GM21515 (cell line): ENCODE results near the gene SGMS2.

ENCODE experiments used
- ATAC-seq: cut with Tn5 transposase; IDR thresholded peaks from one replicate; pipeline ENCODE4 v1.9.1; 2021; ENCODE audit not compliant: unreplicated experiment

The SGMS2 gene

DNA sequence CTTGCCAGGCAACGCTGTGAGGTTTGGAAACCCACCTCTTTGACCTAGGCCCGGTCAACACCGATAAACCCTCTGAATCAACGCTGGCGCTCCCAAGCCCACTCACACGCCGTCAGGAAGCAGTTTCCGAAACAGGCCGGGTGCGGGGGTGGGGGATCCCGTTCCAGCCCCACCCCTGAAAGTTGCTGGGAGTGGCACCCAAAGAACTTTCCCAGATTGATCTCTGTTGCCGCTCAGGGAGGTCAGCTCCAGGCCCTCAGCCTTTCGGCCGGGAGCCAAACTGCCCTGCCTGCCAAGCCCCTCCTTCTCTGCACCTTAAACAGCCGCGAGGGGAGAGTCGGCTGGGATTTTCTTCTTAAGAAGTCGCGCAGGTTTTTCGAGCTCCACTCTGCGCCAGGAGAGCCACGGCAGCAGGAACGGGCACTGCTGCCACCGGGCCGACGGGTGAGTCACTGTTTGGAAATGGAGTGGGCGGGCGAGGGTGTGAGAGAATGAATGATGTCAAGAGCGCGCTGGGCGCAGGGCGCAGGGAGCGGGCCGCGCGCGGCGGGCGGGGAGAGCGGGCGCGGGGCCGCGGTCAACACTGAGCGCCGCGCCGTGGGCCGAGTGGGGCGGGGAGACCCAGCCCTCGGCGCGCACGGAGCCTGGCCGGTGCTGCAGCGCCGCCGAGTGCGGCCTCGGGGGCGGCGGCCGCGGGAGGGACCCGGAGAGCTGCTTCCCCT, at the start of gene SGMS2:
Gene SGMS2 (plus strand): TSS at position 583 of the 722 bp plus-strand sequence. CDS start 70,622 bp downstream, outside the sequence.
- ATAC-seq, result peak; percentile 55

DNA sequence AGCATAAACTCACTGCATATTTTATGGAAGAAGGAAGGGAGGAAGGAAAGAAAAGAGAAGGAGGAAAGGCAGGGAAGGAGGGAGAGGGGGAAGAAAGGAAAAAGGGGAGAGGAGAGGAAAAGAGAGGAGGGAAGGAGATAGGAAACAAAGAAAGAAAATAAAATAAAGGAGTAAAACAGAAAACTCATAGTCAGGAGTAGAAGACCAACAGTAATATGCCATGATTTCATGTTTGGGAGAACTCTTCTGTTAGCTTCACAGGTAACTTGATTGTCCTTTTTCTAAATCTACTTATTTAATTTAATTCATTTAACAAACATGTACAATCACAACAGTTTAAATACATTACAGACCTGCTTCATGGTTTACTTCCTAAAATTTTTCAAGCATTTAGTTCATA, 46.8 kb upstream of the SGMS2 start:
- no peak for ATAC-seq

DNA sequence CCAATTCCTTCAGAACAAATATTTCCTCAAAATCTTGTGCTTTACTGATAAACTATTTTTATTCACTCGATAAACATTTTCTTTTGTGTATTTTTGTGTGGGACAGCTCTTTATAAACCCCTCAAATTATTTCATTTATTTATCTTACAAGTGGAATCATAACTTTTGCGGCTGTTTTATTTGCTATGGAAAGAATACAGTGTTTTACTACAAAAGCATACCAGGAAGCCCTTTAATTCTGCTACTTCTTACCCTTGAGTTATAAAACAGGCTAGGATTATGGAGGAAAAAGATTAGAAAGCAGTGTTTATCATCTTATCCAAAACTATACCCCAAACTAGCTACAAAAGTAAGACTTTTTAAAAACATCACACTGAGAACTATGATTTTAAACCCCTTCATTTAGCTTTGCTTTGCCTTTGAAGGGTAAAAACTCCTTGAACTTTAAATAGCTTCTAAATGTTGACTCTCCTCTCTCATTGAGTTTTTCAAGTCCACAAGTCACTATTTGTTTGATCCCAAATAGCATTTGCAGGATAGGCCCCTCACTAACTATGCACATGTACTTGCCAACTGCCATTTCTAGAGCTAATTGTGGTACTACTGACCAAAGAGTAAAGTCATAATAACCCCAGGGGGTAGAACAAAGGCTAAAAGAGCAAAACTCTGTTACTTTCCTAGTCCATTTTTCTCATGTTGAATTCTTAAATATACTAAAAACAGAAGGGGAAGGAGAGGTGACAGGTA, 45.8 kb upstream of the SGMS2 start:
- ATAC-seq, result no peak

DNA sequence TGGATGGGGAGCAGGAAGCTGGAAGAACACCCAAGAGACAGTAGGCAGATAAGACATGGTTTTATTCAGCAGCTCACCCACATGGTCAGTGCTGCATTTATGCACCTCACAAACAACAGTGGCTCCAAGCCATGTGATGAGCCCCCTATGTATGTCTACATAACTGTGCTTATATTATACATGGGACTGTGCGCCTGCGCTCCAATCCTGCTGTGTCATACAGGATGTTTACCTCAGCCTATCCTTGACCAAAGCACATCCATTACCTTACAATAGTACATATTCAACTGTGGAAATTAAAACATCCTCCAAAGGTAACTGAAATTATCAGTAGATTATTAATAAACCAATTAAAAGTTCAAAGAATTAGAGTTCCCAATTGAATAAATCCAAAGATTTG, 44.1 kb upstream of the SGMS2 start:
- no peak for ATAC-seq

DNA sequence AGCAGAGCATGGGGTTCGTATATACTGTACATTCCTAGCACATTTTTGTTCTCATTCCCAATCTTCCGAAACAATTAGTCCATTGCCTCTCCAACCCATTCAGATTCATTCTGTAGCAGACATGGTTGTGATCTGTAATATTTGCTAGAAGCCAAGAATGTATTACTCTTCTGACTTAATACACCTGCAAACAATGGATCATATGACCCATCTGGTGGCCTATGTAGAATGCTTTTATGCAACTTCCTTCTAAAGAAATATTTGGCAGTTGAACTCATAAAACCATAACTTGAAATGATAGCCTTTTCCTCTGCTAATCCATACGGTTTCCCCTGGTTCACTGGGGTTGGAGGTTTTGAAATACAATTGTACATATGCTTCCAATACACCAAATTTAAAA, 32.8 kb upstream of the SGMS2 start:
- no peak for ATAC-seq

DNA sequence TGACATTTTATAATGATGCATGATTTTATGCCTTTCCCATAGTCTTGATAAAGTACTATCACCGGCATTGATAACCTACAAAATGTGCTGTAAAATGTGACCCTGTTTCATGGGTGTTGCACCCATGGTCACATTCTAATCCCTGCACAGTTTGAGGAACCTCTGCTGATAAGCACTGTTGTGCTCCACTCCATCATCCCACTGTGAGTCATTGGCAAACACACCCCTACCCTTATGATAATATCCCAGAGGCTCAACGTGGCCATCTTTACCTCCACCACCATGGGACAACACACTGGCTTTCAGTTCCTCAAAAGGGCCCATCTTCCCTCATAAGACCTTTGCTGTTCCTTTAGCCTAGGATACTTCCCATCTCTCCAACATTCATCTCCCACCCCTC, 32.0 kb upstream of the SGMS2 start:
- no peak for ATAC-seq

DNA sequence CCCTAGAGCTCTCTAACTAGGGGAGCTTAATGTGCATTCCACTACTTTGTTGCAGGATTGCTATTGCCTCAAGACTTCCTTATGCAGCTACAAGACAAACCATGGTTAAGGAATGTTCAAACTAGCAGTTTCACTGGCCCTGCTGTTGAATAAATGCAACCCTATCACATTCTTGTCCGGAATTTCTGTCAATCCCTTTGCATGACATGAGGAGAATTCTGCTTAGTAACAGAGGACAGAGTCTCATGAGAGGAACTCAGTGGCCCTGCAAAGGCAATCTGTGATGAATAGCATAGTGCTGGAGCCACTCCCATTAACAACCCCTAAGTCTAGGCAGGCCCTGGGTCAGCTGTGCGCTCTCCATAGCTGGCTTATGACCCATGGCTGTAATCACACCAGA, 30.7 kb upstream of the SGMS2 start:
- ATAC-seq, result no peak

DNA sequence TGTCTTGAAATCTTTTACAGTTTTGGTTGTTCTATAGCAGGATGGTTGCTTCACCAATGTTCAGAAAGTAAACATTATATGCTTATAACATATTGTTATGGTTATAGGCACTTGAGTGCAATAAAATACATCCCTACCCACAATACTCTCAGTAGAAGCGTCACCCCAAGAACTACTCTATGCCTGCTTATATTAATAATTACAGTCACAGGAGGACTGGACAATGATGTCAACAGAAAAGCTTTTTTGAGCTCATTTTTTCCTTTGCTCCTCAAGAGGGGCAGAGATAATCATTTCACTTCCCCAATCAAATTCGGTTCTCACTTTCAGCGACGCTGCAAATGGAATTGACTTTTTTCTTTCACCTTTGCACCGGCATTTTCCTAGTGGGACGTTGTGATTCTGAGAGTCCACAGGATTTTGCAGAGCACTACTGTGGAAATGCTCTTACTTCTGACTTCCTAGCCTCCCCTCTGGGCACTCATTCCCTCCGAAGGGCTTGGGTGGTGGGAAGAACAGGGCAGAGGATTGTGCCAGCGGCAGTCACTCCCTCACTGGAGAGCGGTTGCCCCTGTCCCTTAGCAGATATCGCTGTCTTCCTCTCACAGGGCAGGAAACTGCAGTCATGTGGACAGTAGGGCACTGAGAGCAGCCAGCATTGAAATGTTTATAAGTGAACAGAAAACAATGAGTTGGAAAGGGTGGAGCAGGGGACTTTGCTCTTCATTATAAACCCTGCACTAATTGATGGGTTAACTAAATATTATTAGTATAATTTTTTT, 24.9 kb upstream of the SGMS2 start:
- ATAC-seq, result no peak

DNA sequence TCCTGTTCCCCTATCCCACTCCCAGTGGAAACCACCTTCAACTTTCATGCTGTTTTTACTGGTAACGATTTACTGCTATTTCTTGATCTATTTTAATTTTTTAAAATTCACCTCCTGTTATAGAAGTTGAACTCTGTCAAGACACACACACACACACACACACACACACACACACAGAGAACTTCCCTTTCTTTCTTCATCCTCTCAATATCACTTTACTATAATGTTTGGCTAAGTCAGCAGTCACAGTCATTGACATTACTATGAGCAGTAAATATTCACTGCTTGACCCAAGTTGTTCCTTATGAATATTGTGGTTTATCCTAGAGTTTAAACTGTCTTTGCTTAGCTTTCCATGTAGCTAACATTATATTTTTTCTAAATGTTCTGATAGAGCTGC, 24.0 kb upstream of the SGMS2 start:
- ATAC-seq, result no peak

DNA sequence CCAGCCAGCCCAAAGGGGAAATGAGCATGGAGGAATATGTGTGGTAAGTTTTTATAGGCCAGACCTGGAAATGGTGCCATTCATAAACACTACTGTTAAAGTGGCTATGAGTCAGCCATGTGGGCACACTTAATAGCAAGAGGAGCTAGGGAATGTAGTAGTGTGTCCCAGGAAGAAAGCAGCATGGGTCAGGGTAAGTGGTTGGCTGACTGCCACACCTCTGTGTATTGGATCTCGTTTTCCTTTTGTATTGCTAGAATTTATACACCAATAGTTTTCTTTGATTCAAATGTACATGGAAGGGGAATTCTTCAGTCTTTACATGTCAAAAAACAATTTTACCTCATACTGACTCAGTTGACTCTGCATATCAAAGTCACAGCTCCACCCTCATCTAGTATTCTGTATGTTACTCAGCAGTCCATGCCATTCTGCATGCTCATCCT, 22.9 kb upstream of the SGMS2 start:
- no peak for ATAC-seq

DNA sequence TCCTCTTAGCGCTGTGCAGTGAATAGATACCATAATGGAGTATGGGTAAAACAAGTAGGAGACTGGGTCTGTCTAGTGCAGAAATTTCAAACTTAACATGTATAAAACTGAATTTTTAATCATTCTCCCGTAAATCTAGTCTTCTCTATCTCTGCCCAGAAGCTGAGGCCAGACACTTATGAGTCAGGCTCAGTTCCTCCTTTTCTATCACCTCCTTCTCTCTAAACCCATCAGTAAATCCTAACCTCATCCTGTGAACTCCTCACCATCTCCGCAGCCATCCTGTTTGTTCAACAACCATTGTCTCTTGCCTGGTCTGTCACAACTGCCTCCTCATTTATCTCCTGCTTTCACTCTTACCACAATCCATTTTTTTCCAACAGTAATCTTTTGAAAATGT, 19.8 kb upstream of the SGMS2 start:
- no peak for ATAC-seq

DNA sequence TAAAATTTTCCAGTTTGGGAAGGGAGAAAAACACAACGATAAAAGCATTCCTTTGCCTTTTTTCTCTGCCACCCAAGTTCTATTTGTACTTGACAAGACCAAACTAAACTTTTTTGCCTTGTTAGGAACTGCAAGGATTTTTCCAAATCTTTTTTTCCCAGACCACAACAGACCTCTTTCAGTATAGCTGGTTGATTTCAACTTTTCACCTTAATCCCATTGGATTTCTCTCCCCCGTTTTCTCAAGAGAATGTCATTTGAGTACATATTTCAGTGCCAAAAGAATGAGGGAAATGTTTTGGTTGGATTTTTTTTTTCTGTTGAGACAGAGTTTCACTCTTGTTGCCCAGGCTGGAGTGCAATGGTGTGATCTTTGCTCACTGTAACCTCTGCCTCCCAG, 18.5 kb upstream of the SGMS2 start:
- no peak for ATAC-seq

DNA sequence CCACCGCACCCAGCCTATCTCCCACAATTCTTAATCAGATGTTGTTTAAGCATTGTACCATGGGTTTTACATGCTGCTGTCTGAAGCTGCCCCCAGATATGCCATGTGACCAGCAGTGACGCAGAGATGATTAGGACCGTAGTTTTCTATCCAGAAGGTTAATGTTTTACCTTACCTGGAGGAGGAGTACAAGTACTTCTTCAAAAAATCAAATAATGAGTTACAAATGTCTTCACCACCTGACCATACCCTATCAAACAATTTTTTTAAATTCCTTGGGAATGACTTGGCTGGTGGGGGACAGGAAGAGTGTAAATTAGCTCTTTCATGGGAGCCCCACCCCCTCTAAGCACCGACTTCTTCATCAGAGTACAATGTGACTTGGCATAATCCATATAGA, 16.2 kb upstream of the SGMS2 start:
- no peak for ATAC-seq

DNA sequence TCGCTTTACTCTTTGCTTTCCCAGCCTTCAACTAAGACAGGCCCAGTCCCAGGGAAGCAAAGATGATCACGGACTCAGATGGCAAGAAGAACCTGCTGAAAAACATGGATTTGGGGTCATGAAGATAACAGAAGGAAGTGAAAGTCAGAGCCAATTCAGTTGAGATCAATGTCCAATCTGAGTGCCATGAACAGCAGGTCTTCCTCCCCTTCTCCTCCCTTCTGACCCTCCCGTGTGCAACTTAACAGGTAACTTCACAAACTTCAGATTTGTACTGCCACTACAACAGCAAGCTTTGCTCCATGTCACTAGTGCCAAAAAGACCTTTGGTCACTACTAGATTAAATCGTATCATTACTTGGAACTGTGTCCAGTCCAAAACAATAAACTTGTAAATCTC, 15.5 kb upstream of the SGMS2 start:
- no peak for ATAC-seq

DNA sequence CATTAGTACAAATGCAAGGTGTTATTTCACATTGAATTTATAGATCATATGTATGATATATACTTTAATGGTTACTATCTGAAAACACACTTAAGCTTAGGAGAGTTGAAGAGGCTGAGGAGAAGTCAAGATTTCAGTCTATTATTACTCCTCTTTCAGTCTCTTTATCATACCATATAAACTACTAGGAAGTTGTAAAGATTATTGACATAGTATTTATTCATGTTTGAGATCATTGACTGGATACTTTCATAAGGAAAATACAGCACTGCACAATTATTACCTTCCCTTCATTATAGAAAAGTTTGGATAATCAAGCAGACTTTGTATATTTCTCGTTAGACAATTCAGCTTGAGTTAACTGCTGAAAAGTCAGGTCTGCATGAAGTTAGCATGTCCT, 10.0 kb upstream of the SGMS2 start:
- no peak for ATAC-seq

DNA sequence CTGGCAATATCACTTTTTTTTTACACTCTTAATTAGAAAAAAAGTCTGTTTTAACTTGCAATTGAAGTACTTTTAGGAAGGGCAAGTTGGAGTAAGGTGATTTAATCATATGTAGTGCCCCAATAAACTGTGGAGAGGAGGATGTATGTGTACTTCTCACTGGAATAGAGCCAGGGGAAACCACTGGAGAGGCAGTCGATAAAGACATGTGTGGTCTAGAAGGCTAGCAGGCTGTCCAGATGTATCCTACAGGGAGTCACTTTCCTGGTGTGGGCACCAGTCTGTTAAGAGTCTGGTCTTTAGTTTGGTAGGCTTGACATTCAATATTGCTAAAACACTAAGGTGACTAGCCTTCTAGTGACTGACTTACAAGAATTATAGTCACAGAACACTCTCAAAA, 9.6 kb upstream of the SGMS2 start:
- no peak for ATAC-seq

DNA sequence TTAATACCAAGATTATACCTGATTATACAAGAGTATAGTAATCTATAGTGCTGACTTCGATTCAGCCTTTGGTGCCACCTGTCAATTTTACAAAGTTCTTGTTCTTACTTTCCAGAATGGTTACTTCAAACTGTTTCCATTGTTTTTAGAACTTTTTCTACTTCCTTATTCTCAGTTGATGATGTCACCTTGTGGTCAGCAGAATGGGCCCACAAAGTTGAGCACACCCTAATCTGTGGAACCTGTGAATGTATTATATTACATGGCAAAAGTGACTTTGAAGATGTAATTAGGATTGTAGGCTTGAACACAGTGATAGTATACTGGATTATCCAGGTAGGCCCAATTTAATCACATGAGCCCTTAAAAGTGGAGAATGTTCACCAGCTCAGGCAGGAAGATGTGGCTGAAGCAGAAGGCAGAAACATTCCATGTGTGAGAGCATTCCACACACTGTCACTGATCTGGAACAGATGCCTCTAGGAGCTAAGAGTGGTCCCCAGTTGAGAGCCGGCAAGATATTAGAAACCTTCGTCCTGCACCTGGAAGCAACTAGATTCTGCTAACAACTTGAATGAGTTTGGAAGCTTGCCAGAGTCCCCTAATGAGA, 6.3 kb upstream of the SGMS2 start:
- ATAC-seq, result no peak

DNA sequence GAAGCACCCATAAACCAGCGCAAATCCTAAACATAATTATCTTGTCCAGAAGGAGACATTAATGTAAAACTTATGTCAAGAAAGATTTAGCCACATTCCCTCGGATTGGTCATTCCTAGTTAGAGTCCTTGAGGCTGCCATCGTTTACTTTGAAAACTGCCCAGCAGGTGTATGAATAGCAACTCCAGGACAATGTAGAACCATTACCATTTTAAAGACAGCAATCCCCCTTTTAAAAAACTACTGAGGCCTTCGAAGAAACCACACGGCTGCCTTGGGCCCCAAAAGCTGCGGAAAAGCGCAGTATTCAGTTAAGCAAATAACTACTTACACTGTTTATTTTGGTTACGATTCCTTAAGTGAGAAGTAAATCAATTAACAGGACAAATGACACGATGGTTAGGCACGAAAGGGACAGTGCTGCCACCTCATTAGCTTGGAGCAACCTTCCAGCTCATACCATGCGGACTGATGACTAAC, 822 bp upstream of the SGMS2 start:
- no peak for ATAC-seq

DNA sequence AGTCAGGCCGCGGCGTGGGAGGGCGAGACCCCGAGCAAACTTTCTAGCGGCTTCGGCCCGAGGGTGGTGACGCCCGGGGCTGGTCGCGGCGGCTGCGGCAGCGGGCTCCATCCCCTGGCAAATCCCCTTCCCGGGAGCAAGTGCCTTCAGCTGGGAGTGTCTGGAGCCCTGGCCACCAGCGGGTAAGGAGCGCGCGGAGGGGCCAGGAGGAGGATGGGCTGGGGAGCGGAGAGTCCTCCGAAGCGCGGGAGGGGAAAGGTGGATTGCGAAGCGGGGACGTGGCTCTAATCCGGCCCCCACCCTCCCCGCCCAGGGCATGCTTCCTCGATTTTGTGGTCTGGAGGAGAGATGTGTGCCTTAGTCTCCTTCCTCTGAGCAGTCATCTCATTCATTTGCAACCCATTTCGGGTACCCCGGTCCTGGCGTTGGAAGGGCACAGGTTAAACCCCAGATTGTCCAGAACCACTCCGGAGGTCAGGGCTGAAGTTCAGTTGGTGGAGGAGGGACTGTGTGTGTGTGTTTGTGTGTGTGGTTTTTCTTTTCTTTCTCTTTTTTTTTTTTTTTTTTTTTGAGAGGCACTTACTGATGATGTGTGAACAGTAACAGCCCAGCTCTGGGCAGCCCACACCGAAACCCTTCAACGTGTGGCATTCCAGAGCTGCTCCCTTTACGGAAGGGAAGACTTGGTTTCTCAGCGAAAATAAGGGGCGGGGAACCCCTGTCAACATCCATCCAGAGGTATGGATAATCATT, 516 bp downstream of the SGMS2 start:
- ATAC-seq, result no peak

DNA sequence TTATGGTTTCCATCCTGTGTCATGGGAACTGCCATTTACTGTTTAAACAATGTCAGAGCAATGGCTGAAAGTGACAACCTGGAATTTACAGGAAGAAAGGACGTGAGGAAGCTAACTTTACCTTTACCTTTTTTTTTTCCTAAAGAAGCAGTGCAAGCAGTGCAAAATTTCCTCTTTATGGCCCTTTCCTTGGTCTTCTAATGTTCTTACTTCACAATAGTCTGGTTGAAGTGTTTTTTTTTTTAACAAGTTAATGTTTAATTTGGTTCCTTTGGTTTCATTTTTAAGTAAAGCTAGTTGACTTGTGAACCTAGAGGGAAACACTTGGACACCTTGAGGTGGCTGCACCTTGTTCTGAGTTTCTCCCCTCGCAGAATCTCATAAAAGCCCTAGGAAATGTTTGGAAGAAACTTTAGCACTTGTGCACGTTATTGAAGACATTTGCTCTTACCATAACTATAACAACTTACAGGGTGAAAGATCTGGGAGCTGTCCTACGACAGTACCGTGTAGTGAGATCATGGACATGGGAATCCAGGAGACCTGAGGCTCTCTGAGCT, 1.8 kb downstream of the SGMS2 start:
- ATAC-seq, result no peak
